ENCODE data around the gene DAB1.

- TF ChIP-seq ARNT (IDR thresholded peaks at IDR 0.05) (no peak), FOXA1 (IDR thresholded peaks at IDR 0.05) (no peak), HDGF (IDR thresholded peaks at IDR 0.05; ENCODE audit: borderline replicate concordance) (no peak), ELF4 (IDR thresholded peaks at IDR 0.05) (no peak), BHLHE40 (IDR thresholded peaks at IDR 0.05; ENCODE audit: borderline replicate concordance) (no peak), SP1 (IDR thresholded peaks at IDR 0.05) (no peak), NFRKB (IDR thresholded peaks at IDR 0.05) (no peak), ZNF384 (IDR thresholded peaks at IDR 0.05) (no peak), TARDBP (IDR thresholded peaks at IDR 0.05) (no peak), FOXM1 (IDR thresholded peaks at IDR 0.05; ENCODE audit: borderline replicate concordance) (no peak), FOXK2 (IDR thresholded peaks at IDR 0.05) (no peak)
Observed at GRCh38 chr1:57086154-57086553, 337.7 kb downstream of the DAB1 start.
